Peyer's patch (tissue), 4 donors: ENCODE measurements around the gene ZBTB24. TPM values are rescaled to one million over a fixed set of nuclear protein-coding genes. Genes with fewer than 3 reads are reported as not detected.

ENCODE experiments used
- DNase-seq, 3 donors: peaks; one replicate each; pipeline ENCODE4 v3.0.0-alpha.2; 2017 to 2019
- H3K27ac ChIP-seq, 4 donors: fragments of 200-600 bp; sonication (generic); one replicate each; pipeline ENCODE4 v1.5.1; 2016 to 2019
- H3K27me3 ChIP-seq, 2 donors: fragments of 200-600 bp; sonication (generic); one replicate each; pipeline ENCODE4 v1.5.1; 2019
- H3K36me3 ChIP-seq, 3 donors: fragments of 200-600 bp; sonication (generic); one replicate each; pipeline ENCODE4 v1.5.1; 2016 to 2019
- H3K4me1 ChIP-seq, 4 donors: fragments of 200-600 bp; sonication (generic); one replicate each; pipeline ENCODE4 v1.5.1; 2016 to 2019
- H3K4me3 ChIP-seq, 4 donors: fragments of 200-600 bp; sonication (generic); 1 replicate in 3 of 4; 2 replicates in 1 of 4; pipeline ENCODE4 v1.5.1; 2016 to 2019; ENCODE audit warnings: mild to moderate bottlenecking in 1 of 4
- H3K9me3 ChIP-seq, 4 donors: fragments of 200-600 bp; sonication (generic); one replicate each; pipeline ENCODE4 v1.5.1; 2016 to 2019; ENCODE audit warnings: mild to moderate bottlenecking in 1 of 4
- CTCF ChIP-seq, 6 experiments: fragments of 450-650 bp in 4 of 6; fragments of 200-600 bp in 2 of 6; sonication (generic) in 1 of 6; IDR thresholded peaks; one replicate each; pipeline ENCODE4 v1.5.1; 2017 to 2019; ENCODE audit warnings: antibody characterized with exemption in 6 of 6, mild to moderate bottlenecking in 3 of 6, moderate library complexity in 1 of 6
- POLR2A ChIP-seq, 2 donors: fragments of 450-650 bp; IDR thresholded peaks; one replicate each; pipeline ENCODE4 v1.5.1; 2017; ENCODE audit warnings: antibody characterized with exemption in 2 of 2, mild to moderate bottlenecking in 2 of 2, moderate library complexity in 2 of 2
- total RNA-seq, 4 donors: library from RNA; depleted of rRNA; stranded (reverse); fragments of >200 nt; gene quantifications; one replicate each; pipeline ENCODE4 v1.1.0, GENCODE V29; 2016

The ZBTB24 gene
- total RNA-seq, 4 donors from 2014 or later = 6.7 to 11.6 (median 9.1) TPM

DNA sequence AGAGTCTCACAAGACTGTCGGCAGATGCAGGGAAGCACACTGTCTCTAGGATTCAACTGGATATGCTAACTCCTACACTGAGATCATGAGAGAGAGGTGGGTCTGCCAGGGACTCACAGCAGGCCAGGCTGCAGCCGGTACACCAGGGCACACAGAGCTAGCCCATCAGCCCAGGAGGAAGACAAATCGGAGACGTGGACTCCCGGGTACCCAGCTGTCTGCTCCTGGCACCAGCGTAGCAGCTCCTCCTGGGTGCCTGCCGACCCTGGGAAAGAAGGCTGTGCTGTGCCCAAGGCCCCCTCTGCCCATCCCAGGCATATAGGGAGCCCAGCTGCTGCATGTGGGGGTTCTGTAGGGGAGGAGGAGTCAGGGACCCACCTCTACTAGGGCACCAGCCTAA is 34.4 kb downstream of the ZBTB24 start:
- no peak for DNase-seq
- Histone ChIP-seq H3K4me3 (no peak overlapping the region), H3K27ac (peak overlapping the region in 1 of 4 donors; percentile 68), H3K9me3 (no peaks in the 10 kb centered on the region), H3K27me3 (no peaks in the 10 kb centered on the region), H3K4me1 (peaks cover 0 to 20% (median 9%) of the 10 kb centered on the region in 4 donors), H3K36me3 (peaks cover 0 to 67% (median 0%) of the 10 kb centered on the region in 3 donors)
- TF ChIP-seq POLR2A (IDR thresholded peaks at IDR 0.05) (no peak), CTCF (IDR thresholded peaks at IDR 0.05) (no peak)

- no peak overlapping the region for H3K4me3 ChIP-seq
- peaks cover 0 to 18% (median 8%) of the 10 kb centered on the region in 4 donors for H3K4me1 ChIP-seq
- no peak overlapping the region for H3K27ac ChIP-seq
- no peaks in the 10 kb centered on the region for H3K27me3 ChIP-seq
- DNase-seq = peak in 1 of 3 donors; percentile 50
- TF ChIP-seq CTCF (IDR thresholded peaks at IDR 0.05) = no peak
- H3K9me3 ChIP-seq = no peaks in the 10 kb centered on the region
- peaks cover 0 to 67% (median 0%) of the 10 kb centered on the region in 3 donors for H3K36me3 ChIP-seq
Observed at GRCh38 chr6:109447878-109448555, 35.0 kb downstream of the ZBTB24 start.

DNA sequence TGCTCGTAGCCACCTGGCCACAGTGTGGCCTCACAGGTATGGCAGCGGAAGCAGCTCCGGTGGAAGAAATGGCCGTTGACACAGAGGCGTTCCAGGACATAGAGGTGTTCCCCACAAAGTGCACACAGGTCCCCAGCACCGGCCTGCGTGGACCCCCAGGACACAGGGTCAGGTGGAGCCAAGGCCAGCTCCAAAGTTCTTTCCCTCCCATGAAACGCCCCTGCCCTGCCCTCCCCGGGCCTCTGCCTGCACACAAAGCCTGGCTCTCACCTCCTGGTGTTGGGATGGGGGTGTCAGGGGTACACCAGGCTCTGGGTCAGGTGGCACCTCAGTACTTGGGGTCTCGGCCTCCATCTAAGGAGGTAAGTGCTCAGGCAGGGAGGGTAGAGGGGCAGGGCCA is 35.9 kb downstream of the ZBTB24 start:
- Histone ChIP-seq H3K4me3 (no peak overlapping the region), H3K36me3 (peaks cover 0 to 59% (median 0%) of the 10 kb centered on the region in 3 donors), H3K4me1 (peaks cover 0 to 18% (median 11%) of the 10 kb centered on the region in 4 donors), H3K27ac (no peak overlapping the region), H3K9me3 (no peaks in the 10 kb centered on the region), H3K27me3 (no peaks in the 10 kb centered on the region)
- DNase-seq = peak in 1 of 3 donors; percentile 52
- TF ChIP-seq POLR2A (IDR thresholded peaks at IDR 0.05) = no peak
- TF ChIP-seq CTCF (IDR thresholded peaks at IDR 0.05) = no peak

GRCh38 chr6:109446541-109446940 is 36.5 kb downstream of the ZBTB24 start:
- no peak overlapping the region for H3K27ac ChIP-seq

GRCh38 chr6:109446072-109446471 is 36.9 kb downstream of the ZBTB24 start:
- DNase-seq = peak in 1 of 3 donors; percentile 66
- Histone ChIP-seq H3K27me3 (no peaks in the 10 kb centered on the region), H3K4me1 (peaks cover 0 to 19% (median 14%) of the 10 kb centered on the region in 4 donors), H3K4me3 (no peak overlapping the region), H3K9me3 (no peaks in the 10 kb centered on the region), H3K36me3 (peaks cover 0 to 50% (median 0%) of the 10 kb centered on the region in 3 donors), H3K27ac (no peak overlapping the region)
- TF ChIP-seq CTCF (IDR thresholded peaks at IDR 0.05) (no peak), POLR2A (IDR thresholded peaks at IDR 0.05) (no peak)

More at GRCh38 chr6:109446541-109446940, 36.5 kb downstream of the ZBTB24 start:
- H3K27me3 ChIP-seq = no peaks in the 10 kb centered on the region
- no peak overlapping the region for H3K4me3 ChIP-seq
- no peaks in the 10 kb centered on the region for H3K9me3 ChIP-seq
- H3K36me3 ChIP-seq = peaks cover 0 to 53% (median 0%) of the 10 kb centered on the region in 3 donors
- H3K4me1 ChIP-seq = peaks cover 0 to 18% (median 14%) of the 10 kb centered on the region in 4 donors
- DNase-seq = no peak
- TF ChIP-seq CTCF (IDR thresholded peaks at IDR 0.05) = no peak
- no peak for TF ChIP-seq POLR2A (IDR thresholded peaks at IDR 0.05)
